K562 (cell line): ENCODE measurements around the gene ZNF148.

Experiments
- ARNT ChIP-seq, 2 experiments: fragments of 450-650 bp; IDR thresholded peaks; 2 replicates each; pipeline ENCODE4 v1.6.1; 2016; ENCODE audit warnings: mild to moderate bottlenecking in 1 of 2
- ZNF239 ChIP-seq: fragments of 250-450 bp; sonication (Bioruptor Pico); IDR thresholded peaks from 2 replicates; pipeline ENCODE4 v1.4.0; 2020; ENCODE audit warnings: mild to moderate bottlenecking

DNA sequence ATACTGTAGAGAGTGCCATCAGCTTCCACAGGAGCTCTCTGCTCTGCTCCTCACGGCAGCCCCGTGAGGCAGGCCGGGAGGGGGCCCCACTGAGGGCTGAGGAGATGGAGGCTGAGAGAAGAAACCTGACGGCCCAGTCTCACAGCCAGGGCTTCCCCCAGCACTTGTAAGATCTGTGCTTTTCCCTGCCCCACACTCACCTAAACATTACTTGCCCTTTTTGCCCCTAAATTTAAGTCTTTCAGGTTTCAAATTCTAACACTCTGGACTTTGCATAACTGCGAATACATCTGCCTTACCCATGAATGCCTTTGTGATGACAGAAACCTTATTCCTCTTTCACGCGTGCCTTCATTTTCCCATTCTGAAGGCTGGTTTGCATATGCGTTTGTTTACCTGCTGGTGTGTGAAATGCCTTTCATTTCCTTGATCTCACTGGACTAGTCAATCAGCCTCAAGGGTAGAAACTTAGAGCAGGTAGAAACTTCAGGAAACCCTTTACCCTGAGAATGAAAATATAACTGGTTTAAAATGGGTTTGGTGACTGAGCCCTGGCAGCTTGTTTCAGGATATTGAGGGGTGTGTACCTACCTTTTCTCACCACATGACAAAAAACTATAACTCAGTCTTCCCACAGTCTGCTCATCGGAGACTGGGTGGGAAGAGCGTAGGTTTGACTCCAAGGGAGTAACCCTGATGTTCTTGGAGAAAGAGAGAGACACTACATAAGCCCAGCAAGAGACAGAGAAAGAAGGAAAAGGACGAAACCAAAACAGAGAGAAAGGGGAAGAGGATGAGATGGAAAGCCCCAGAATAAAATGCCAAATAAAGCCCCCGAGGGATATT, 182.7 kb downstream of the ZNF148 start:
- no peak for TF ChIP-seq ARNT (IDR thresholded peaks at IDR 0.05)
- no peak for TF ChIP-seq ZNF239 (CRISPR knock-in tag)
